ENCODE data around the gene TMEM235.
"Not testable (repeated sequence)": the region's sequence is repeated elsewhere in the genome, so short reads cannot be mapped to it uniquely, and the experiment has no call there.

The TMEM235 gene

GRCh38 chr17:78252701-78253635 is 21.5 kb downstream of the TMEM235 start:
- no peak overlapping the region for H2AK5ac ChIP-seq (ENCODE audit: low read length, severe bottlenecking)
- H3K36me3 ChIP-seq (ENCODE audit: control insufficient read depth in 1 of 2, insufficient read depth in 2 of 2, low read depth in 1 of 2, low read length in 2 of 2): no peaks in the 10 kb centered on the region
- H3K4ac ChIP-seq (ENCODE audit: low read depth in 1 of 2, low read length in 2 of 2): no peak overlapping the region
- peaks cover 26% of the 10 kb centered on the region for H3K4me1 ChIP-seq (ENCODE audit: control insufficient read depth, insufficient read depth, low read depth, low read length)
- no peak overlapping the region for H2BK15ac ChIP-seq (ENCODE audit: low read depth, poor library complexity, severe bottlenecking)
- peaks cover 3% of the 10 kb centered on the region for H3K79me1 ChIP-seq (replicated peaks; ENCODE audit: low read length, poor library complexity, severe bottlenecking)
- WGBS: 81% methylated on average over 12 of the region's 15 CpGs
- no peak overlapping the region for H3K27ac ChIP-seq (ENCODE audit: low read length, poor library complexity, severe bottlenecking)
- no peak overlapping the region for H3K9ac ChIP-seq (ENCODE audit: low read length)
- H2BK5ac ChIP-seq (ENCODE audit: low read depth, low read length, poor library complexity, severe bottlenecking): no peak overlapping the region
- H3K14ac ChIP-seq (ENCODE audit: low read length in 2 of 2): no peak overlapping the region
- no peak for DNase-seq
- no peak overlapping the region for H3K18ac ChIP-seq (ENCODE audit: low read depth in 1 of 2, low read length in 2 of 2)
- H3K9me3 ChIP-seq (ENCODE audit: control insufficient read depth, low read length): no peaks in the 10 kb centered on the region
- no peak overlapping the region for H3K23ac ChIP-seq (ENCODE audit: low read length in 2 of 2)
- peak overlapping the region in 1 of 2 experiments; percentile 17 for H2BK12ac ChIP-seq (ENCODE audit: low read length in 2 of 2)
- peak overlapping the region; percentile 19 for H4K91ac ChIP-seq (ENCODE audit: low read length)
- peak overlapping the region; percentile 20 for H4K8ac ChIP-seq (ENCODE audit: low read length)
- H3K4me3 ChIP-seq (ENCODE audit: insufficient read depth in 1 of 2, low read depth in 1 of 2, low read length in 2 of 2): no peak overlapping the region
- peaks cover 0 to 38% of the 10 kb centered on the region in 2 experiments for H3K27me3 ChIP-seq (ENCODE audit: control insufficient read depth in 1 of 2, insufficient read depth in 1 of 2, low read length in 2 of 2)
- H3K4me2 ChIP-seq (ENCODE audit: low read length, poor library complexity, severe bottlenecking): no peak overlapping the region
- H2BK120ac ChIP-seq (ENCODE audit: low read depth, low read length): no peak overlapping the region
- no peak overlapping the region for H2AFZ ChIP-seq (ENCODE audit: low read depth, low read length)

- WGBS: 90% methylated on average over 12 of the region's 12 CpGs
- peak overlapping the region; percentile 87 to 92 for H3K4me3 ChIP-seq (ENCODE audit: insufficient read depth in 1 of 2, low read depth in 1 of 2, low read length in 2 of 2)
- H2BK5ac ChIP-seq (ENCODE audit: low read depth, low read length, poor library complexity, severe bottlenecking); H3K36me3 ChIP-seq (ENCODE audit: control insufficient read depth in 1 of 2, insufficient read depth in 2 of 2, low read depth in 1 of 2, low read length in 2 of 2); H2BK15ac ChIP-seq (ENCODE audit: low read depth, poor library complexity, severe bottlenecking); H2AFZ ChIP-seq (ENCODE audit: low read depth, low read length); H3K27ac ChIP-seq (ENCODE audit: low read length, poor library complexity, severe bottlenecking); H4K8ac ChIP-seq (ENCODE audit: low read length); H3K4ac ChIP-seq (ENCODE audit: low read depth in 1 of 2, low read length in 2 of 2); H3K14ac ChIP-seq (ENCODE audit: low read length in 2 of 2); H3K9me3 ChIP-seq (ENCODE audit: control insufficient read depth, low read length); H3K79me1 ChIP-seq (replicated peaks; ENCODE audit: low read length, poor library complexity, severe bottlenecking); H2BK12ac ChIP-seq (ENCODE audit: low read length in 2 of 2); H4K91ac ChIP-seq (ENCODE audit: low read length); H2AK5ac ChIP-seq (ENCODE audit: low read length, severe bottlenecking); DNase-seq; H3K23ac ChIP-seq (ENCODE audit: low read length in 2 of 2); H2BK120ac ChIP-seq (ENCODE audit: low read depth, low read length): not testable (repeated sequence)
- peak overlapping the region; percentile 92 for H3K9ac ChIP-seq (ENCODE audit: low read length)
- peak overlapping the region; percentile 92 for H3K4me2 ChIP-seq (ENCODE audit: low read length, poor library complexity, severe bottlenecking)
- H3K4me1 ChIP-seq (ENCODE audit: control insufficient read depth, insufficient read depth, low read depth, low read length): peaks cover 32% of the 10 kb centered on the region
- peak overlapping the region in 1 of 2 experiments; percentile 93 for H3K18ac ChIP-seq (ENCODE audit: low read depth in 1 of 2, low read length in 2 of 2)
- H3K27me3 ChIP-seq (ENCODE audit: control insufficient read depth in 1 of 2, insufficient read depth in 1 of 2, low read length in 2 of 2): peaks cover 0 to 37% of the 10 kb centered on the region in 2 experiments
Observed at GRCh38 chr17:78253636-78253945, 22.2 kb downstream of the TMEM235 start.

- Histone ChIP-seq H3K4me2 (ENCODE audit: low read length, poor library complexity, severe bottlenecking) (peak overlapping the region; percentile 92), H2AK5ac (ENCODE audit: low read length, severe bottlenecking) (peak overlapping the region; percentile 45), H3K79me1 (replicated peaks; ENCODE audit: low read length, poor library complexity, severe bottlenecking) (peaks cover 3% of the 10 kb centered on the region), H3K4ac (ENCODE audit: low read depth in 1 of 2, low read length in 2 of 2) (peak overlapping the region; percentile 86 to 99), H2BK12ac (ENCODE audit: low read length in 2 of 2) (peak overlapping the region; percentile 29 to 91), H3K4me3 (ENCODE audit: insufficient read depth in 1 of 2, low read depth in 1 of 2, low read length in 2 of 2) (peak overlapping the region; percentile 87 to 92), H4K8ac (ENCODE audit: low read length) (peak overlapping the region; percentile 98), H2BK5ac (ENCODE audit: low read depth, low read length, poor library complexity, severe bottlenecking) (no peak overlapping the region), H4K91ac (ENCODE audit: low read length) (peak overlapping the region; percentile 94), H3K9ac (ENCODE audit: low read length) (peak overlapping the region; percentile 92), H2BK120ac (ENCODE audit: low read depth, low read length) (peak overlapping the region; percentile 95), H3K4me1 (ENCODE audit: control insufficient read depth, insufficient read depth, low read depth, low read length) (peaks cover 38% of the 10 kb centered on the region), H3K36me3 (ENCODE audit: control insufficient read depth in 1 of 2, insufficient read depth in 2 of 2, low read depth in 1 of 2, low read length in 2 of 2) (no peaks in the 10 kb centered on the region), H2BK15ac (ENCODE audit: low read depth, poor library complexity, severe bottlenecking) (peak overlapping the region; percentile 88), H3K18ac (ENCODE audit: low read depth in 1 of 2, low read length in 2 of 2) (peak overlapping the region; percentile 93 to 100), H3K23ac (ENCODE audit: low read length in 2 of 2) (peak overlapping the region in 1 of 2 experiments; percentile 78), H3K14ac (ENCODE audit: low read length in 2 of 2) (peak overlapping the region; percentile 9 to 99), H2AFZ (ENCODE audit: low read depth, low read length) (peak overlapping the region; percentile 93), H3K27ac (ENCODE audit: low read length, poor library complexity, severe bottlenecking) (no peak overlapping the region), H3K27me3 (ENCODE audit: control insufficient read depth in 1 of 2, insufficient read depth in 1 of 2, low read length in 2 of 2) (peaks cover 0 to 35% of the 10 kb centered on the region in 2 experiments), H3K9me3 (ENCODE audit: control insufficient read depth, low read length) (no peaks in the 10 kb centered on the region)
- peak; percentile 87 for DNase-seq
- 7% methylated on average over 66 of the region's 73 CpGs for WGBS
Observed at GRCh38 chr17:78253946-78254672, 22.7 kb downstream of the TMEM235 start.
